ENCODE results near the gene LGR4.

The LGR4 gene

GRCh38 chr11:27396259-27396839, 76.2 kb downstream of the LGR4 start:
- no peak for DNase-seq

- no peak for DNase-seq
Observed at GRCh38 chr11:27395556-27396258, 76.9 kb downstream of the LGR4 start.

GRCh38 chr11:27394781-27395228, 77.8 kb downstream of the LGR4 start:
- no peak for DNase-seq

GRCh38 chr11:27392278-27393114, 80.1 kb downstream of the LGR4 start:
- no peak for DNase-seq

- no peak for DNase-seq
Observed at GRCh38 chr11:27391331-27392015, 81.1 kb downstream of the LGR4 start.

GRCh38 chr11:27390318-27391295, 82.0 kb downstream of the LGR4 start:
- DNase-seq, result no peak

GRCh38 chr11:27388869-27389268, 83.7 kb downstream of the LGR4 start:
- DNase-seq, result no peak

- DNase-seq, result no peak
Observed at GRCh38 chr11:27388001-27388400, 84.6 kb downstream of the LGR4 start.

- DNase-seq, result no peak
Observed at GRCh38 chr11:27387362-27387761, 85.2 kb downstream of the LGR4 start.

- no peak for DNase-seq
Observed at GRCh38 chr11:27386181-27386845, 86.3 kb downstream of the LGR4 start.

- DNase-seq, result no peak
Observed at GRCh38 chr11:27385245-27385644, 87.3 kb downstream of the LGR4 start.

- no peak for DNase-seq
Observed at GRCh38 chr11:27384227-27384626, 88.4 kb downstream of the LGR4 start.

GRCh38 chr11:27383645-27384044, 88.9 kb downstream of the LGR4 start:
- no peak for DNase-seq

- DNase-seq, result no peak
Observed at GRCh38 chr11:27381238-27381666, 91.3 kb downstream of the LGR4 start.

GRCh38 chr11:27380771-27381170, 91.8 kb downstream of the LGR4 start:
- no peak for DNase-seq

- no peak for DNase-seq
Observed at GRCh38 chr11:27379449-27379848, 93.1 kb downstream of the LGR4 start.

GRCh38 chr11:27375370-27375769, 97.2 kb downstream of the LGR4 start:
- DNase-seq, result no peak

GRCh38 chr11:27373856-27374602, 98.6 kb downstream of the LGR4 start:
- no peak for DNase-seq

- no peak for DNase-seq
Observed at GRCh38 chr11:27373392-27373791, 99.2 kb downstream of the LGR4 start.

- no peak for DNase-seq
Observed at GRCh38 chr11:27372164-27372563, 100.4 kb downstream of the LGR4 start.

- no peak for DNase-seq
Observed at GRCh38 chr11:27371489-27371888, 101.1 kb downstream of the LGR4 start.

All from stimulated activated naive CD4-positive, alpha-beta T cell (primary cell).